ENCODE data around the gene RCL1. TPM values are rescaled to one million over a fixed set of nuclear protein-coding genes. Genes with fewer than 3 reads are reported as not detected.

RCL1 gene
- total RNA-seq, 1 experiment from 2014 or later: 9.5 TPM

DNA sequence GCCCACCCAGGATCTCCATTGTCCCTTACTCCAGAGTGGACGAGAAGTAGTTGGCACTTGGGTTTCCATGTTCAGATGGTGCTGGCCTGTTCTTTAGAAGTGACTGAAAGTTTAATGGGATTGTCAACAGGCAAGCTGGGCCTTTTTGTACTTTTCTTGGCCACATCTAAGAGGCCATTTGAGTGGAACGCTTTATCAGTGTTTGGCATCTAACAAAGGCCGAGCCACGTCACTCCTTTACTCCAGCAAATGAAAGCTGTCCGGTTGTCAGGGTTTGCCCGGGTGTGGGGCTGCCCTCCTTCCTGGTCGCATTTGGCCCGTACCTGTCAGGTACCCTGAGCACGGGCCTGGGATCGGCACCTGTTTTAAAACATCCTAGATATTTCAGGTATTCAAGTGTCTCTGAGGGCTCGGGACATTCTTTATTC lies 71.5 kb downstream of the RCL1 start:
- no peaks in the 10 kb centered on the region for H3K9me2 ChIP-seq (ENCODE audit: insufficient read depth)
- TF ChIP-seq EZH2 (IDR thresholded peaks at IDR 0.05; ENCODE audit: low read depth): no peak
- TF ChIP-seq, protein P1, sequence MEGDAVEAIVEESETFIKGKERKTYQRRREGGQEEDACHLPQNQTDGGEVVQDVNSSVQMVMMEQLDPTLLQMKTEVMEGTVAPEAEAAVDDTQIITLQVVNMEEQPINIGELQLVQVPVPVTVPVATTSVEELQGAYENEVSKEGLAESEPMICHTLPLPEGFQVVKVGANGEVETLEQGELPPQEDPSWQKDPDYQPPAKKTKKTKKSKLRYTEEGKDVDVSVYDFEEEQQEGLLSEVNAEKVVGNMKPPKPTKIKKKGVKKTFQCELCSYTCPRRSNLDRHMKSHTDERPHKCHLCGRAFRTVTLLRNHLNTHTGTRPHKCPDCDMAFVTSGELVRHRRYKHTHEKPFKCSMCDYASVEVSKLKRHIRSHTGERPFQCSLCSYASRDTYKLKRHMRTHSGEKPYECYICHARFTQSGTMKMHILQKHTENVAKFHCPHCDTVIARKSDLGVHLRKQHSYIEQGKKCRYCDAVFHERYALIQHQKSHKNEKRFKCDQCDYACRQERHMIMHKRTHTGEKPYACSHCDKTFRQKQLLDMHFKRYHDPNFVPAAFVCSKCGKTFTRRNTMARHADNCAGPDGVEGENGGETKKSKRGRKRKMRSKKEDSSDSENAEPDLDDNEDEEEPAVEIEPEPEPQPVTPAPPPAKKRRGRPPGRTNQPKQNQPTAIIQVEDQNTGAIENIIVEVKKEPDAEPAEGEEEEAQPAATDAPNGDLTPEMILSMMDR (conservative IDR thresholded peaks at IDR 0.05): no peak

DNA sequence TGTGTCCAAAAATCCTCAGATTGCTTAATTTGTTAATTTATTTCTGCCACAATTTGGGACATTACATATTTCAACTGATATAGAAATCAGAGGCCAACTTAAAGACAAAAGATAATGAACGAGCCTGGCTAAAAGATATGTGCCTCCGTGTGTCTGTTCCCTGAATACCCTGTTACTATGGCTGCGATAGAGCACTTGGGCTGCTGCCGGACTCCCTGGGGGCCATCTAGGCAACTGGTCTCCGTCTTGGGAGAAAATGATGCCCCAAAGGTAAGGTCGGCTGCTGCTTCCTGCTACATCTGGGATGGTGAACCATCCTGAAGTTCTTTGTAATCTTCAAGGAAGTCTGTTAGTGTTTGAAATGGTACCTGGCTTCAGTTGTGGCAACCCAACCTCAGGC lies 72.0 kb downstream of the RCL1 start:
- Histone ChIP-seq H3K27me3 (ENCODE audit: insufficient read depth, low read depth) (no peaks in the 10 kb centered on the region), H2AFZ (no peak overlapping the region), H3K27ac (no peak overlapping the region), H3K4me3 (no peak overlapping the region), H4K20me1 (ENCODE audit: insufficient read depth) (no peaks in the 10 kb centered on the region), H3K4me2 (no peak overlapping the region), H3K9me3 (ENCODE audit: insufficient read depth, low read depth) (no peaks in the 10 kb centered on the region), H3K4me1 (replicated peaks; ENCODE audit: insufficient read depth) (no peaks in the 10 kb centered on the region), H3K9me2 (ENCODE audit: insufficient read depth) (no peaks in the 10 kb centered on the region), H3K36me3 (ENCODE audit: low read depth) (no peaks in the 10 kb centered on the region), H3K79me2 (ENCODE audit: low read depth) (no peaks in the 10 kb centered on the region), H3F3A (ENCODE audit: insufficient read depth, low read depth) (no peaks in the 10 kb centered on the region)
- DNase-seq: no peak
- ChIA-PET CTCF (no interaction called here), POLR2A (ENCODE audit: unreplicated experiment) (no interaction called here)
- BruUV-seq (replicated peaks): no TSS peak
- intact Hi-C loops (cut with micrococcal nuclease; ENCODE audit: unreplicated experiment): loop anchor here (10.0 kb wide), 1 partner anchor 120 kb away; the partner anchor contains the start of gene JAK2
- TF ChIP-seq, protein P1 (conservative IDR thresholded peaks at IDR 0.05): no peak
- no peak for TF ChIP-seq EZH2 (IDR thresholded peaks at IDR 0.05; ENCODE audit: low read depth)

More for the DNA sequence above, 71.5 kb downstream of the RCL1 start:
- no peak overlapping the region for H3K4me3 ChIP-seq
- CTCF ChIA-PET: no interaction called here
- no peak overlapping the region for H3K4me2 ChIP-seq
- no peaks in the 10 kb centered on the region for H3K9me3 ChIP-seq (ENCODE audit: insufficient read depth, low read depth)
- no peaks in the 10 kb centered on the region for H3K36me3 ChIP-seq (ENCODE audit: low read depth)
- POLR2A ChIA-PET (ENCODE audit: unreplicated experiment): no interaction called here
- no peaks in the 10 kb centered on the region for H3K79me2 ChIP-seq (ENCODE audit: low read depth)
- H2AFZ ChIP-seq: no peak overlapping the region
- no peaks in the 10 kb centered on the region for H3K4me1 ChIP-seq (replicated peaks; ENCODE audit: insufficient read depth)
- intact Hi-C loops (cut with micrococcal nuclease; ENCODE audit: unreplicated experiment): loop anchor here (10.0 kb wide), 1 partner anchor 121 kb away; the partner anchor contains the start of gene JAK2
- no peaks in the 10 kb centered on the region for H4K20me1 ChIP-seq (ENCODE audit: insufficient read depth)
- BruUV-seq (replicated peaks): no TSS peak
- no peaks in the 10 kb centered on the region for H3F3A ChIP-seq (ENCODE audit: insufficient read depth, low read depth)
- no peak for DNase-seq
- H3K27me3 ChIP-seq (ENCODE audit: insufficient read depth, low read depth): no peaks in the 10 kb centered on the region
- H3K27ac ChIP-seq: no peak overlapping the region

DNA sequence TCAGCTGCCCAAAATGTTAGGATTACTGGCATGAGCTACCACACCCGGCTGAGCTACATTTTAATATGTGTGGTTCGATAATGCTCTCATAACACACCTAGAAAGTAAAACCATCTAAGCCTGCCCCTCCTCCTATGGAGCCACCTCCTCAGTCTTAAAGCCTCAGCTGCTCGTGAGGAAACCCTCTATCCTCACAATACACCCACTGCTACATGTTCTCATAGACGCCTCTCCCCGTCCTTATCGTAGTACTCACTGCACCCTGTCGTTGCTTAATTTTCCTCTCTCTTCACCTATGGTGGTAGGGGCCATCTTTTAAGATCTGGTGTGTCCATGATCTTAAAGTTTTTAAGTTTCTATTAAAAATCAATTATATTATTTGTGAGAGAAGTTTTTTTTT lies 72.9 kb downstream of the RCL1 start:
- no peaks in the 10 kb centered on the region for H3K36me3 ChIP-seq (ENCODE audit: low read depth)
- no peaks in the 10 kb centered on the region for H3K9me2 ChIP-seq (ENCODE audit: insufficient read depth)
- no peak overlapping the region for H3K27ac ChIP-seq
- H3K4me2 ChIP-seq: no peak overlapping the region
- BruUV-seq (replicated peaks): no TSS peak
- no peaks in the 10 kb centered on the region for H3K4me1 ChIP-seq (replicated peaks; ENCODE audit: insufficient read depth)
- no peaks in the 10 kb centered on the region for H3F3A ChIP-seq (ENCODE audit: insufficient read depth, low read depth)
- no peak for TF ChIP-seq EZH2 (IDR thresholded peaks at IDR 0.05; ENCODE audit: low read depth)
- TF ChIP-seq, protein P1 (conservative IDR thresholded peaks at IDR 0.05): no peak
- POLR2A ChIA-PET (ENCODE audit: unreplicated experiment): no interaction called here
- no peak overlapping the region for H3K4me3 ChIP-seq
- H4K20me1 ChIP-seq (ENCODE audit: insufficient read depth): no peaks in the 10 kb centered on the region
- H2AFZ ChIP-seq: no peak overlapping the region
- CTCF ChIA-PET: no interaction called here
- H3K9me3 ChIP-seq (ENCODE audit: insufficient read depth, low read depth): no peaks in the 10 kb centered on the region
- intact Hi-C loops (cut with micrococcal nuclease; ENCODE audit: unreplicated experiment): loop anchor here (10.0 kb wide), 1 partner anchor 119 kb away; the partner anchor contains the start of gene JAK2
- no peaks in the 10 kb centered on the region for H3K27me3 ChIP-seq (ENCODE audit: insufficient read depth, low read depth)
- no peak for DNase-seq
- H3K79me2 ChIP-seq (ENCODE audit: low read depth): no peaks in the 10 kb centered on the region
